PC-9 (cell line): ENCODE data around the gene MSN.

Experiments used
- EZH2 ChIP-seq: fragments of 200-600 bp; sonication (generic); IDR thresholded peaks from 2 replicates; pipeline ENCODE4 v1.8.0; 2017; ENCODE audit warnings: antibody characterized with exemption, low read depth
- TF ChIP-seq, protein P1 (sequence below): fragments of 200-600 bp; sonication (generic); conservative IDR thresholded peaks from 2 replicates; pipeline ENCODE4 v1.6.1; 2017; ENCODE audit warnings: mixed run types, antibody characterized with exemption, mild to moderate bottlenecking, moderate library complexity

GRCh38 chrX:65745427-65745826, 78.0 kb downstream of the MSN start:
- TF ChIP-seq, protein P1, sequence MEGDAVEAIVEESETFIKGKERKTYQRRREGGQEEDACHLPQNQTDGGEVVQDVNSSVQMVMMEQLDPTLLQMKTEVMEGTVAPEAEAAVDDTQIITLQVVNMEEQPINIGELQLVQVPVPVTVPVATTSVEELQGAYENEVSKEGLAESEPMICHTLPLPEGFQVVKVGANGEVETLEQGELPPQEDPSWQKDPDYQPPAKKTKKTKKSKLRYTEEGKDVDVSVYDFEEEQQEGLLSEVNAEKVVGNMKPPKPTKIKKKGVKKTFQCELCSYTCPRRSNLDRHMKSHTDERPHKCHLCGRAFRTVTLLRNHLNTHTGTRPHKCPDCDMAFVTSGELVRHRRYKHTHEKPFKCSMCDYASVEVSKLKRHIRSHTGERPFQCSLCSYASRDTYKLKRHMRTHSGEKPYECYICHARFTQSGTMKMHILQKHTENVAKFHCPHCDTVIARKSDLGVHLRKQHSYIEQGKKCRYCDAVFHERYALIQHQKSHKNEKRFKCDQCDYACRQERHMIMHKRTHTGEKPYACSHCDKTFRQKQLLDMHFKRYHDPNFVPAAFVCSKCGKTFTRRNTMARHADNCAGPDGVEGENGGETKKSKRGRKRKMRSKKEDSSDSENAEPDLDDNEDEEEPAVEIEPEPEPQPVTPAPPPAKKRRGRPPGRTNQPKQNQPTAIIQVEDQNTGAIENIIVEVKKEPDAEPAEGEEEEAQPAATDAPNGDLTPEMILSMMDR = no peak
- no peak for TF ChIP-seq EZH2
